Measurements from ENCODE around the gene DNAJC5. TPM values are rescaled to one million over a fixed set of nuclear protein-coding genes. Genes with fewer than 3 reads are reported as not detected.

DNAJC5 gene
- total RNA-seq, 1 experiment from 2014 or later, result 59.5 TPM

- Histone ChIP-seq H3K4me3 (ENCODE audit: low read depth in 2 of 2, low read length in 2 of 2) (no peak overlapping the region), H3K27ac (ENCODE audit: low read length) (no peak overlapping the region), H3K36me3 (ENCODE audit: control insufficient read depth, insufficient read depth, low read length) (no peaks in the 10 kb centered on the region), H3K4me1 (ENCODE audit: control insufficient read depth, insufficient read depth, low read length) (peaks cover 15% of the 10 kb centered on the region), H3K27me3 (ENCODE audit: control insufficient read depth, insufficient read depth, low read length) (no peaks in the 10 kb centered on the region), H3K9me3 (ENCODE audit: control insufficient read depth, insufficient read depth, low read depth, low read length) (no peaks in the 10 kb centered on the region)
- no peak for DNase-seq (ENCODE audit: low read depth, low spot score)
- CTCF ChIA-PET, result no interaction called here
- no TSS peak for BruUV-seq (replicated peaks)
- intact Hi-C loops (cut with micrococcal nuclease; ENCODE audit: unreplicated experiment), result no loop called here
- no peak for ATAC-seq
- TF ChIP-seq CTCF (IDR thresholded peaks at IDR 0.05), result no peak
- no peak for TF ChIP-seq TCF7L2 (IDR thresholded peaks at IDR 0.05; ENCODE audit: low read depth, low read length)
- TF ChIP-seq SIN3A (IDR thresholded peaks at IDR 0.05; ENCODE audit: borderline replicate concordance, insufficient read depth, low read depth, low read length), result no peak
- TF ChIP-seq REST (IDR thresholded peaks at IDR 0.05; ENCODE audit: insufficient read depth in 1 of 2, low read depth in 2 of 2, low read length in 1 of 2), result no peak
- no peak for TF ChIP-seq POLR2AphosphoS5 (IDR thresholded peaks at IDR 0.05; ENCODE audit: low read depth, low read length)
- in situ Hi-C loops (cut with HindIII; ENCODE audit: low pct_unique_long_range_greater_than_20kb, low sequenced_read_pairs), result no loop called here
- POLR2A ChIA-PET, result no interaction called here
Observed at GRCh38 chr20:63961664-63962425, 66.9 kb downstream of the DNAJC5 start.

GRCh38 chr20:63962426-63963347, 67.8 kb downstream of the DNAJC5 start:
- H3K4me3 ChIP-seq (ENCODE audit: low read depth in 2 of 2, low read length in 2 of 2), result no peak overlapping the region
- H3K9me3 ChIP-seq (ENCODE audit: control insufficient read depth, insufficient read depth, low read depth, low read length), result no peaks in the 10 kb centered on the region
- ChIA-PET CTCF (no interaction called here), POLR2A (no interaction called here)
- ATAC-seq, result no peak
- intact Hi-C loops (cut with micrococcal nuclease; ENCODE audit: unreplicated experiment) (no loop called here), in situ Hi-C loops (cut with HindIII; ENCODE audit: low pct_unique_long_range_greater_than_20kb, low sequenced_read_pairs) (no loop called here)
- no peaks in the 10 kb centered on the region for H3K27me3 ChIP-seq (ENCODE audit: control insufficient read depth, insufficient read depth, low read length)
- peaks cover 15% of the 10 kb centered on the region for H3K4me1 ChIP-seq (ENCODE audit: control insufficient read depth, insufficient read depth, low read length)
- BruUV-seq (replicated peaks), result no TSS peak
- DNase-seq (ENCODE audit: low read depth, low spot score), result no peak
- H3K36me3 ChIP-seq (ENCODE audit: control insufficient read depth, insufficient read depth, low read length), result no peaks in the 10 kb centered on the region
- TF ChIP-seq POLR2AphosphoS5 (IDR thresholded peaks at IDR 0.05; ENCODE audit: low read depth, low read length), result no peak
- no peak for TF ChIP-seq REST (IDR thresholded peaks at IDR 0.05; ENCODE audit: insufficient read depth in 1 of 2, low read depth in 2 of 2, low read length in 1 of 2)
- H3K27ac ChIP-seq (ENCODE audit: low read length), result no peak overlapping the region

Measured in Panc1 (cell line).